Activated CD4-positive, CD25-positive, alpha-beta regulatory T cell treated with anti-CD3 and anti-CD28 coated beads, Interleukin-2, amount 50 U/mL, for 72 hours (primary cell): Measurements from ENCODE around the gene PPFIA2.
"Not testable (repeated sequence)": the region's sequence is repeated elsewhere in the genome, so short reads cannot be mapped to it uniquely, and the experiment has no call there.

Experiments
- DNase-seq: peaks from one replicate; pipeline ENCODE4 v3.0.0; 2021

The PPFIA2 gene

DNA sequence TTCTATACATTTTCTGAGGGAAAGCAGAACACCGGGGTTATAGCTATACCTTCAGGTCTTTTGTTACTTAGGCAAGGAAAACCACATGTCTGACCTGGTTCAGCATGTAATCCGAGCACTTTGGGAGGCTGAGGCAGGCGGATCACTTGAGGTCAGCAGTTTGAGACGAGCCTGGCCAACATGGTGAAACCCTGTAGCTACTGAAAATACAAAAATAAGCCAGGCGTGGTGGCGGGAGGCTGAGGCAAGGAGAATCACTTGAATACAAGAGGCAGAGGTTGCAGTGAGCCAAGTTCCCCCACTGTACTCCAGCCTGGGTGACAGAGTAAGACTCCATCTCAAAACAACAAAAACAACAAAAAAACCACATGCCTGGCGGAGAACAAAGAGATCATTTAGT is 503.7 kb downstream of the PPFIA2 start:
- no peak for DNase-seq

DNA sequence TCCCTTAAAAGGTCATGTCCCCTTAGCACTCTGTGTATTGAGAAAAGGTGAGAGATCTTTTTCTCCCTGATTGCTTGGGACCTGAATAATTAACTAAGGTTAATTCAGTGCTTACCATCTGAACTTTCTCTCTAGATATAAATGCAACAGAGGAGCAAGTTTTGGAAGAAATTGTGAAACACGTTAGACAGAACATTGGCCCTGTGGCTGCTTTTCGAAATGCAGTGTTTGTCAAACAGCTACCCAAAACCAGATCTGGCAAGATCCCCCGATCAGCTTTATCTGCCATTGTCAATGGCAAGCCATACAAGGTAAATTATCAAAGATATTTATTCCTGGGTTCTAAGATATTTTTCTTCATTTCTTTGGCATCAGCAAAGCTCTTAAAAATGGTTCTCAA is 505.8 kb downstream of the PPFIA2 start:
- DNase-seq: no peak

DNA sequence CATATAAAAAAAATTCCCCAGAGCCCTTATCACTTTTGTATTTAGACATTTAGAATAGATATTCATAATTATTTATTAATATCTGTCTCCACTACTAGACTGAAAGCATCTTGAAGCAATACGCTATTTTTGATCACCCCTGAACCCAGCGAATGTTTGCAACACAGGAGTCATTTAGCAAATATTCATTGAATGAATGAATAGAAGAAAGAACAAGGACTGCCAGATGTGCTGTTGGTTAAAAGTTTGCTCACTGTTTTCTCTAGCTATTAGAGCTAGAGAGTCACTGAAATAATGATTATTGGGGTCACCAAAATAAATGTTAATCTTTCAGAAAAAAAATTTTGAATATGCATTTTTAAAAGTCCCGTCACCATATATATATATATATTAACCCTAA is 506.9 kb downstream of the PPFIA2 start:
- no peak for DNase-seq

DNA sequence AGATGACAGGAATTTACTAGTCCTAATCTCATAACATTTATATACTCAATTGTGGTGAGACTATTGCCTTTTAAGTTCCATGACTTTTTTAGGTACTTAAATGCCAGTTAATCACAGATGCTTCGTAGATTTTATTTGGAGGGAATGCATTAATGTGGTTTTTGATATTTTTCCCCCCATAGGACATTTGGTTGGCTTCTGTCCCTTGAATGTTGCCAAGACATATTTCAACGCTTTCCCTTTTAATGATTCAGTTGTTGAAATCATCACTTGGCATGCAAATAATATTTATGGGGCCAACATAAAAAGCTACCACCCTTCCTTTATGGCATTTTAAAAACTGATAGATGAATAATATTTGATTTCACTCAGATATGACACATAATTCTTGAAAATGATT is 509.2 kb downstream of the PPFIA2 start:
- DNase-seq: no peak

DNA sequence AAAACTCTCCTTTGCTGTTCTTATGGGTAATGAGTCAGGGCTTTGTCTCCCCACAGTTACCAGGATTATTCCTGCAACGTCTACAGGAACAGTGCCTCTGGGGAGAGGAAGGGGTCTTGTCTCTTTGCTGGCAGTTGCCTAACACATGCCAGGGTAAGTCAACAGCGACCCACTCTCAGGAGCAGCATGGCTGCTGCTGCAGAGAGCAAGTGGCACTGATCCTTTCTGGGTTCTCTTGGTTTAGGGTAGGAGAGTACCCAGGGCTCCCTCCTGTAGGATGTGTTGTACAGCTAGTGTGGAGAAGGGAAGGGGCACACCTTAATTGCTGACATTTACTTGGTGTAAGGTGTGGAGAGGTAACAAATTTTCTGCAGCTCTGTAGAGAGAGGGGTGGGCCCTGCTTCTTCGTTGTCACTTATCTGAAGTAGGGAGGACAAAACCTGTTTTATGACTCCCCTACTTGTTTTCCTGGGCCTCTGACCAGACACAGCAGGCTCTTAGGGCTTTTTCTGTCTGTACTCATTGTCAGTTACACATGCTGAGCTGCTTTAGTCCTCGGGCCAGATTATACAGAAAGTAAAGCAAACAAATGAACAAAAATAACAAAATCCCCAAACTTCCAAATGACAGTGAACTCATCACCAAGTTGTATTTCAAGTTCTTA is 513.1 kb downstream of the PPFIA2 start:
- no peak for DNase-seq

DNA sequence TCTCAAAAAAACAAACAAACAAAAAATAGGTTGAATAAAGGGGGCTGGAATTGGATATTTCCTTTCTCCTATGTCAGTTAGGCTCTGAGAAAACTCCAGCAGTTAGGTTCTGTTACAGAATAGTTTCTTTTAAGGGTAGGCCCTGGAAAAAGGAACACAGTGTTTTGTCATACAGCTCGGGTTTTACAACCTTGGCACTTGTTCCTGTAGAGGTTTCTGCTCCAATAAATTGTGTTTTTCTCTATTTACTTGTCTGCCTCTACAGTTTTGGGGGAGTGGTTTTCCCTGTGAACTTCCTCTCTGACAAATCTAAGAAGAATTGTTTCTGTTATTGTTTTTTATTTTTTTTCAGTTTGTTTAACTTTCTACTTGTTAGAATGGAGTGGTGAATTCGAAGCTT is 513.7 kb downstream of the PPFIA2 start:
- no peak for DNase-seq

DNA sequence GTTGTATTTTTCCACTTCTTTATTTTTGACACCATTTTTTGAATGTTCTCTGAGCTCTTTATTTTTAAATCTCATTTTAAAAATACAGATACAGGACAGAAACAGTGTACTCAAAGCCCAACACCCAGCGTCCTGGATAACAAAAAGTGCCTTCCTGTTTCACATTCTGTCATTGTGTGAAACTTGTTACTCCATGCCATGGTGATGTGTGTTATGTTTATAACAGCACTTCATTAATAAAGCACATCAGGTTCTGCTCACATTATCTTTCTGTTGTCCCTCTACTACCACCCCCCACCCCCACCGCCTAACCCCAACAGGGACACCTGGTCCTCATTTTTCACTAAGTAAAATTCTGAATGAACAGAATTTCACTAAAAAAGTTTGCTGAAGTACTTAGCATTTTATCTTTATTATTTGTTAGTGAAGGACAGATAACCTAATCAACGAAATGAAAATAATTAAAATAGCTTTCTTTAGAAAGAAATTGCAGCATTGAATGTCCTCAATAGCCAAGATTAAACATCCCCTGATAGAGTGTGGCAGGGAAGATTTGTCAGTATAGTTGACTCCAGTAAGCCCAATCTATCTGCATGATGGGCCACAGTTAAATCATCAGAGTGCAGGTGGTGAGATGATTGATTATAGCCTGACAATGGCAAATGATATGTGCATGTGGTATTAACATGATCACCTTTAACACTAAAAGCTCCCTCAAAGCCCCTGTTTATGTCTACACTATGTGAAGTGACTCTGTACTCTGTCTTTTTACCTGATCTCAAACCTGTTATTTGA is 527.4 kb downstream of the PPFIA2 start:
- DNase-seq: no peak

DNA sequence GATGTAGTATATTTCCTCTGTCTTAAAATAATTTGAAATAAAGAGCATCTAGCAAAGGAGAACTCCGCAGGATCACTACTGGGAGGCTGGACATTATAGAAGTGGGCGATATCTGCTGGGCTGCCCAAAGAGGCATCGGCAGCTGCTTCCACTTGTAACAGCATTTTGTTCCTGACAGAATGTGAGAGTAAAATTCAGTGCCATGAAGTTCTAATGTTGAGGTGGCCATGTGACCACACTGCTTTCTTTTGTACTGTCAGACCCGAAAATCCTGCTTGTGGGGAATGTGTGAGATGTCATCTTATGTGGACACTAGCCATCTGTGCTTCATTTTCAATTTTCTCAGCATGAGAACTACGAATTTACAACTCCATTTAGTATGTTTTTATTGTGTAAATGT is 529.4 kb downstream of the PPFIA2 start:
- no peak for DNase-seq

DNA sequence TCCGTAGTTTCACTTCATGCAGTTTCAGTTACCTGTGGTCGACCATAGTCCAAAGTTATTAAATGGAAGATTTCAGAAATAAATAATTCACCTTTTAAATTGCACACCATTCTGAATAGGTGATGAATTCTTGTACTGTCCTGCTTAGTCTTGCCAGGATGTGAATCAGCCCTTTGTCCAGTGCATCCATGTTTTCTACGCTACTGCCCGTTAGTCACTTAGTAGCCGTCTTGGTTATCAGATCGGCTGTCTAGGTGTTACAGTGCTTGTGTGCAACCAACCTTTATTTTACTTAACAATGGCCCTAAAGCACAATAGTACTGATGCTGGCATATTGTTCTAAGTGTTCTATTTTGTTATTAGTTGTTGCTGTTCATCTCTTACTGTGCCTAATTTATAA is 534.5 kb downstream of the PPFIA2 start:
- DNase-seq: no peak

DNA sequence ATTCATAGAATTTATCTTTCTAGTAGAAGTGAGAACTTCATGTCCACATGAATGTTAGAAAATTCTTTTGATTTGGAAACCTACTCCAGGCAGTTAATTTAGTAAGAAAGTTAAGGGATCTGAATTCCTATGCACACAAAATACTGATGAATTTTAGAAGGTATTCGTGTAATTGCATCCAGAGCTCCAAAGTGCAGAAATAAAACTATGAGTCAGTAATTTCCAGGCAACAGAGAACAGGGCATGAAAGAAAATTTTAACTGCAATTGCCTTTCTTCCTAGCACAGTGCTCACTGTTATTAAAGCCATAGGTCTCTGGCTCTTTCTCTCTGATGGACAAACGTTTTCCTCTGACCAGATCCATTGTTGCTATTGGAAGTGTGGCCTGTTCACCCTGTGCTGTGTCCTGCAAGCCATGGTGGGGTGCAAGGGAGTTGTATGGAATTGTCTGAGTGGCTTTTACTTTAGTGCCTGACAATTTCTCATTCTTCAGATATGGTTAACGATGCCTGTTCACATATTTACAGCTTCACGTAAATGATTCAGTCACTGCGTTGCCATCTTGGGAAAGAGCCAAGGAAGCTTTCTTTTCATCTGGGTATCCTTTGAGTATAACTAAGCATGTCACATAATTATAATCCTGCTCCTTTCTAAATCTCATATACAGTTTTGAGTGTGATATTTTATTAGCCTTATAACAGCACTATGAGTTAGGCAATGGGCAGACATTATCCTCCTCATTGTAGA is 536.1 kb downstream of the PPFIA2 start:
- no peak for DNase-seq

DNA sequence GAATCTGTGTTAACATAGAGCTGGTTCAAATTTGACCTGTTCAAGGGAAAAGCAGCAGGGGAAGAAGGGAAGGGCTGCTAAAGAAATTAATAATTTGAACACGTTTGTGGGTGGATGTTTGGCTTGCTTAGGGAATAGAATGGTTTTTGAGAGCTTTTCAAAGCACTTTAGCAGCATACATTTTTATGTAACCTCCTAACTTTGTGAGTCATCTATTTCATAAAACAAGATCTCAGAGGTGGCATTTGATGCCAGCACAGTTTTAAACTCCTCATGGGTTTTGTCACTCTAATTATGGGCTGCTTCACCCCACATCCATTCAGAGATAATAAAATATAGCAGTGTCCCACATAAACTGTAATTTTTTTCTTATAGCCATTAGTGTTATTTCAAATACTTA is 537.5 kb downstream of the PPFIA2 start:
- no peak for DNase-seq

DNA sequence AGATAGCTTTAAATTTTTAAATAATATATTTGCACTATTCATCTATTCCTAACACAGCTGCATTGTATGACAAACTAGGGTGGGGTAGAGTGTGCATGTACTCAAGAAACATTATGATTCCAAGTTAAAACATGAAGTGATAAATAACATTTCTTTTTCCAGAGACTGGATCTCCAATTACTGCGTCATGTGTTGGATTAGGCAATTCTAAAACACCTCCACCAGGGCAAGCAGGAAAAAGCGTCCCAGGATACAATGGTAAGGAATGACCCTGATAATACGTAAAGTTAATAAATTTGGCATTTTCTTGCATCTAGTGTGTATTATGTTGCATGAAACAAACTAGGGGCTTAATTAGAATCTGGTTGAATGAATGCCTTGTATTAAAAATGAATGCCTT is 542.4 kb downstream of the PPFIA2 start:
- DNase-seq: no peak

DNA sequence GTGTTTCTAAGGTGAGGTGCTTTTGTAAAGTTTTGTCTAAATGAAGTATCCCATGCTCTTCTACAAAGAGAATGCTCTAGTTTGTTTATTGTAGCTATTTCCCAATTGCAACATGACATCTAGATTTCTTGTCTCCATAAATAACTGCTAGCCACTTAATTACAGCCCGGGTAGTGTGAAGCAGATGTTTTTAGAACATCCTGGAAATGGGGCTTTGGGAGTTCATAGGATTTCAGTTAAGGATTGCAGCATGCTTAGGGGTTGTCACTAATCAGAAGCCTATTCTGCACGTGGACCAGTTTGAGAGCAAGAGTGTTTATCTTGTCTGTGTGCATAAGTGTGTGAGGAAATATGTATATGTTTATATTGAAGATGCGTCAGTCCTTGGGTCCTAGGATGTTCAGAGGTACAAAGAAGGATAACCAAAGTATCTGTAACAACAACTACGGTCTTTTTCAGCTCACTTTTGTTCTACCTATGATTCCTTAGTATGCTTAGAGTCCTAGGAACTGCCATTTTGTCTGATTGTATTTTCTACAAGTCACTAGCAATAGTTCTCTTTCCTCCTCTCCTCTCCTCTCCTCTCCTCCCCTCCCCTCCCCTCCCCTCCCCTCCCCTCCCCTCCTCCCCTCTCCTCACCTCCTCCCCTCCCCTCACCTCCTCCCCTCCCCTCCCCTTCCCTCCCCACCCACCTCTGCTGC is 546.0 kb downstream of the PPFIA2 start:
- DNase-seq: no peak

DNA sequence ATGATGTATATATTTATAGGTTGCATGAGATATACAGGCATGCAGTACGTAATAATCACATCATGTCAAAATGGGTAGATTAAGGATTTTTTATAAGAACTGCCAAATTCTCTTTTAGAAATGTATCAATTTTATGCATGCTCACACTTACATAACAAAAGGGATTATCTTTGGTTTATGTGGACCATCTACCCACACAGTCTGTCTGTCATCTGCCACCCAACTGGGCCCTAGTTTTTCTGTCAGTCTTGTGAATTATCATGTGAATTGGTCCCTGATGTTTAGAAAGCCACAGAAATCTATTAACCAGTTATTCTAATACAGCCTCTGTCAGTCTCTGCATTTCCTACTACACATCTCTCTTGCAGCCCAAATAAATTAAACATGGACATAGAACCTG is 547.8 kb downstream of the PPFIA2 start:
- no peak for DNase-seq

DNA sequence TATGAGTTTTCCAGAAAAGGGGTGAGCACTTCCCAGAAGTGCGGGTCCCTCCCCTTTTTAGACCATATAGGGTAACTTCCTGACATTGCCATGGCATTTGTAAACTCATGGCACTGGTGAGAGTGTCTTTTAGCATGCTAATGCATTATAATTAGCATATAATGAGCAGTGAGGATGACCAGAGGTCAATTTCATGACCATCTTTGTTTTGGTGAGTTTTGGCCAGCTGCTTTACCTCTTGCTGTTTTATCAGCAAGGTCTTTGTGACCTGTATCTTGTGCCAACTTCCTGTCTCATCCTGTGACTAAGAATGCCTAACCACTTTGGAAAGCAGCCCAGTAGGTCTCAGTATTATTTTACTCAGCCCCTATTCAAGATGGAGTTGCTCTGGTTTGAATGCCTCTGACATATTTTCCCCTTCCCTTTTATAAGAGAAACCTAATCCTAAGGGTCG is 549.4 kb downstream of the PPFIA2 start:
- not testable (repeated sequence) for DNase-seq

DNA sequence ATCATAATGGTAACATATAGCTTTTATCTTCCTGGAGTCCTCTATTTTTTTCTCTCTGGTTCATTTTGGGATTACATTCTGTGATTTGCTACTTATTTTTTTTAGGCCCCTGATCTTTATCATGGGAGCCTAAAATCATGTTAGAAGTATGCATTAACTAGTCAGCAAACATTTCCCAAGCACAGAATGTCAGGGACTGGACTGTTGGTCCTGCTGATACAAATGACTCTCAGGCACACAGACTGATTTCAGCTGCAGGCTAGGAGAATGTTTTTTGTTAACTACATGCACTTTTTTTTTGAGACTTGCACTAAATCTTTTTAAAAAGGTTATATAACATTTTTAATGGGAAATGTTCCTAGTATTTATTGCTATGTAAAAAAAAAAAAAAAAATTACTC is 550.1 kb downstream of the PPFIA2 start:
- no peak for DNase-seq

DNA sequence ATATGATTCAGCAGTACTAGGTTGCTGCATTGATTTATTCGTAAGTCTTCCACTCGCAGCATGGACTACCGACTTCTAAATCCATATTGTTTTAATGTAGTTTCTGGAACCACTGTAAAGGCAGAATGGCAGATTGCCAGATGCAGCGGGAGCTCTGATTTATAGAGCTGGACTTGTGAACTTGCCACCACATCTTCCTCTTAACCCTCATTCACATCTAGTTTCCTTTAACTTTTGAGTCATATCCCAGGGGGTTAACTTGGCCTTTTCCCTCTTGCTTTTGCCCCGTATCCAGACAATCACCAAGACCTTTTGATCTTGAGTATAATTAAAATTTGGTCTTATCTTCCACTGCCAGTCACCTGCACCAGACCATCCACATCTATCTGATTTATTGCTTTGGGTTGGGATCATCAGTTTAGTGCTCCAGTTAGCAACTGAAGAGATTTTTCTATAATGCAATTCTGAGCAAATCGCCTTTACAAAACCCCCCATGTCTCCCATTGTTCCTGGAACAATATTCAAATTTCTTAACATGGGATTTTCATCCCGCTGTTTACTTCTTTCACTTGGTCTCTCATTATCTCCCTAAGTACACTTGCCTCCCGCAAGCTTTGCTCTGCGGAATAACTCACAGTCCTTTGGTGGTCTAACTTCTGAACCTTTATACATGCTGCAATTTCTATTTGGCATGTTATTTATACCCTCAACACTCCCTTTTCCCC is 550.8 kb downstream of the PPFIA2 start:
- DNase-seq: no peak
